ENCODE results near the gene TMEM168.
"Not testable (repeated sequence)": the region's sequence is repeated elsewhere in the genome, so short reads cannot be mapped to it uniquely, and the experiment has no call there.

TMEM168 gene

GRCh38 chr7:112789817-112790585 lies at the start of gene TMEM168:
Gene TMEM168 (minus strand): TSS chr7:112790393. CDS start chr7:112784825, 5,568 bp downstream.
- TF ChIP-seq, protein P1, sequence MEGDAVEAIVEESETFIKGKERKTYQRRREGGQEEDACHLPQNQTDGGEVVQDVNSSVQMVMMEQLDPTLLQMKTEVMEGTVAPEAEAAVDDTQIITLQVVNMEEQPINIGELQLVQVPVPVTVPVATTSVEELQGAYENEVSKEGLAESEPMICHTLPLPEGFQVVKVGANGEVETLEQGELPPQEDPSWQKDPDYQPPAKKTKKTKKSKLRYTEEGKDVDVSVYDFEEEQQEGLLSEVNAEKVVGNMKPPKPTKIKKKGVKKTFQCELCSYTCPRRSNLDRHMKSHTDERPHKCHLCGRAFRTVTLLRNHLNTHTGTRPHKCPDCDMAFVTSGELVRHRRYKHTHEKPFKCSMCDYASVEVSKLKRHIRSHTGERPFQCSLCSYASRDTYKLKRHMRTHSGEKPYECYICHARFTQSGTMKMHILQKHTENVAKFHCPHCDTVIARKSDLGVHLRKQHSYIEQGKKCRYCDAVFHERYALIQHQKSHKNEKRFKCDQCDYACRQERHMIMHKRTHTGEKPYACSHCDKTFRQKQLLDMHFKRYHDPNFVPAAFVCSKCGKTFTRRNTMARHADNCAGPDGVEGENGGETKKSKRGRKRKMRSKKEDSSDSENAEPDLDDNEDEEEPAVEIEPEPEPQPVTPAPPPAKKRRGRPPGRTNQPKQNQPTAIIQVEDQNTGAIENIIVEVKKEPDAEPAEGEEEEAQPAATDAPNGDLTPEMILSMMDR (IDR thresholded peaks at IDR 0.05; ENCODE audit: low read depth, low read length): no peak
- DNase-seq (ENCODE audit: low read depth in 2 of 2): peak; percentile 83 to 85
- H3K4me3 ChIP-seq (replicated peaks in 1 of 2; ENCODE audit: low read depth in 2 of 2, low read length in 2 of 2): peak within 1 kb of the TSS; percentile 75 to 87

DNA sequence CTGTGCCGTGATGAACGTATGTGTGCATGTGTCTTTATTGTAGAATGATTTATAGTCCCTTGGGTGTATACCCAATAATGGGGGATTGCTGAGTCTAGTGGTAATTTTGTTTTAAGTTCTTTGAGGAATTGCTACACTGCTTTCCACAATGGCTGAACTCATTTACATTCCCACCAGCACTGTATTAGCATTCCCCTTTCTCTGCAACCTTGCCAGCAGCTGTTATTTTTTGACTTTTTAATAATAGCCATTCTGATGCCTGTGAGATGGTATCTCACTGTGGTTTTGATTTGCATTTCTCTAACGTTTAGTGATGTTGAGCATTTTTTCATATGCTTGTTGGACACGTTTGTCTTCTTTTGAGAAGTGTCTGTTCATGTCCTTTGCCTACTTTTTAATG lies 45.7 kb upstream of the TMEM168 start:
- DNase-seq (ENCODE audit: low read depth in 2 of 2); H3K4me3 ChIP-seq (replicated peaks in 1 of 2; ENCODE audit: low read depth in 2 of 2, low read length in 2 of 2): not testable (repeated sequence)

- DNase-seq (ENCODE audit: low read depth in 2 of 2): no peak
- TF ChIP-seq, protein P1 (IDR thresholded peaks at IDR 0.05; ENCODE audit: low read depth, low read length): no peak
- no peak overlapping the region for H3K4me3 ChIP-seq (replicated peaks in 1 of 2; ENCODE audit: low read depth in 2 of 2, low read length in 2 of 2)
Observed at GRCh38 chr7:112833082-112833481, 42.9 kb upstream of the TMEM168 start.

DNA sequence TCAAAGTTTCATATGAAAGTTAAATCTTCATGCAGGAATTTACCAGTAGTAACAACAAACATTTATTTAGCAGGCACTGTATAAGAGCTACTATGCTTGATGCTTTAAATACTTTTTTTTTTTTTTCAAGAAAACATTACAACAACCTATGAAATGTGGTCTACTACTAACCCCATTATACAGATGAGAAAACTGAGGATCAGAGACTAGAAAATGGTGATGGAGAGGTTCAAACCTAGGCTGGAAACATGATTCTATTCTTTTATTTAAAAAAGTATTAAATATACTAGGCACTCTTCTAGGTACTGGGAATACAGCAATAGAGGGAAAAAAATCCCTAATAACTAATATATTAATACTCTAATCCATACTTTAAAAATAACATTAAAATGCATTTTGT lies 40.6 kb upstream of the TMEM168 start:
- TF ChIP-seq, protein P1 (IDR thresholded peaks at IDR 0.05; ENCODE audit: low read depth, low read length): no peak
- DNase-seq (ENCODE audit: low read depth in 2 of 2): no peak
- H3K4me3 ChIP-seq (replicated peaks in 1 of 2; ENCODE audit: low read depth in 2 of 2, low read length in 2 of 2): no peak overlapping the region

- TF ChIP-seq, protein P1 (IDR thresholded peaks at IDR 0.05; ENCODE audit: low read depth, low read length): no peak
- no peak for DNase-seq (ENCODE audit: low read depth in 2 of 2)
- H3K4me3 ChIP-seq (replicated peaks in 1 of 2; ENCODE audit: low read depth in 2 of 2, low read length in 2 of 2): no peak overlapping the region
Observed at GRCh38 chr7:112828696-112829095, 38.5 kb upstream of the TMEM168 start.

GRCh38 chr7:112821345-112821744 lies 31.2 kb upstream of the TMEM168 start:
- TF ChIP-seq, protein P1 (IDR thresholded peaks at IDR 0.05; ENCODE audit: low read depth, low read length): no peak
- no peak for DNase-seq (ENCODE audit: low read depth in 2 of 2)
- no peak overlapping the region for H3K4me3 ChIP-seq (replicated peaks in 1 of 2; ENCODE audit: low read depth in 2 of 2, low read length in 2 of 2)

DNA sequence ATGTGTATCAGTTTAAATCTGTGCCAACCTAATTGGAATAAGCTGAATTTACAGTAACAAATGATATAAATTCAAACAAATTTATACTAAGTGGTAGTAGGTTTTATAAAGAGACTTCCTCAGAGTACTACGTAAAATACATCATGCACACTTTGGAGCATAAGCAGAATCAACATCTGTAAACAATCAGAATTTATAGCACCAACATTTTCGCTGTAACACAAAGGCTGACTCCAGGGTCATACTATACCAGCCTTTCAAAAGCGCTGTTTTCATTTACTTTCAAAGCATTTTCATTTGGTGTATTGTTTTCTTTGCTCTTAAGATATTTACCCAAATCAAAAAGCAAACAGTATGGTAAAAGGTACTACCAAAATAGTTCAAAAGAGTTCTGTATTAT lies 29.3 kb upstream of the TMEM168 start:
- H3K4me3 ChIP-seq (replicated peaks in 1 of 2; ENCODE audit: low read depth in 2 of 2, low read length in 2 of 2): no peak overlapping the region
- TF ChIP-seq, protein P1 (IDR thresholded peaks at IDR 0.05; ENCODE audit: low read depth, low read length): no peak
- no peak for DNase-seq (ENCODE audit: low read depth in 2 of 2)
